Measurements from ENCODE around the gene MAD2L2.

The MAD2L2 gene

DNA sequence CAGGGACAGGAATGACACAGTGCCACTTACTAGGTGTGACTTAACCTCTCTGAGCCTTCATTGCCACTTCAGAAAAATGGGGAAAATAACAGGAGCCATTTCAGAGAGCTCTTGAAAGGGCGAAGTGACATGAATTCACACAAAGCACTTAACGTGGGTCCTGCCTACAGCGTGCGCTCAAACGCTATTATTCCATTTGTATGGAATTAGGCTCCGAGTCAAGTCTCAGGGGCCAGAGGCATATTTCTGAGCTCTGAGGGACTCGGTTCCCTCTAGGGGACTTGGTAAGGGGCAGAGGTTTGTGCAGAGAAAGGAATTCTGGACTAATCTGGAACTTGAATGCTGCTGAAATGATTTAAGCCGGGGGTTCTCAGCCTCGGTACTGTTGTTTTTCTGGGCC is 24.6 kb upstream of the MAD2L2 start:
- Histone ChIP-seq H3F3A (ENCODE audit: insufficient read depth) (no peaks in the 10 kb centered on the region), H4K20me1 (ENCODE audit: low read depth, low read length) (no peaks in the 10 kb centered on the region), H3K9me2 (replicated peaks; ENCODE audit: insufficient read depth, low read length) (no peaks in the 10 kb centered on the region), H3K4me2 (ENCODE audit: low read depth, low read length, poor library complexity, severe bottlenecking) (no peak overlapping the region), H3K4me3 (ENCODE audit: insufficient read depth, low read length, poor library complexity, severe bottlenecking) (no peak overlapping the region), H3K9ac (ENCODE audit: low read length) (no peak overlapping the region), H3K27ac (ENCODE audit: low read depth, low read length) (no peak overlapping the region), H3K79me2 (ENCODE audit: insufficient read depth, low read length) (no peaks in the 10 kb centered on the region), H3K27me3 (ENCODE audit: low read length) (no peaks in the 10 kb centered on the region), H3K9me3 (ENCODE audit: insufficient read depth, low read length) (no peaks in the 10 kb centered on the region), H3K36me3 (ENCODE audit: low read length) (no peaks in the 10 kb centered on the region), H2AFZ (ENCODE audit: low read depth, low read length, severe bottlenecking) (no peak overlapping the region)
- no peak for TF ChIP-seq CTCF (IDR thresholded peaks at IDR 0.05; ENCODE audit: insufficient read depth, low read length, poor library complexity, severe bottlenecking)
- no peak for TF ChIP-seq EZH2phosphoT487 (conservative IDR thresholded peaks at IDR 0.05; ENCODE audit: low read length)

- Histone ChIP-seq H3K79me2 (ENCODE audit: insufficient read depth, low read length) (no peaks in the 10 kb centered on the region), H3F3A (ENCODE audit: insufficient read depth) (no peaks in the 10 kb centered on the region), H3K4me2 (ENCODE audit: low read depth, low read length, poor library complexity, severe bottlenecking) (no peak overlapping the region), H2AFZ (ENCODE audit: low read depth, low read length, severe bottlenecking) (no peak overlapping the region), H3K9ac (ENCODE audit: low read length) (no peak overlapping the region), H3K9me2 (replicated peaks; ENCODE audit: insufficient read depth, low read length) (no peaks in the 10 kb centered on the region), H3K4me3 (ENCODE audit: insufficient read depth, low read length, poor library complexity, severe bottlenecking) (no peak overlapping the region), H3K36me3 (ENCODE audit: low read length) (no peaks in the 10 kb centered on the region), H3K27me3 (ENCODE audit: low read length) (no peaks in the 10 kb centered on the region), H4K20me1 (ENCODE audit: low read depth, low read length) (no peaks in the 10 kb centered on the region), H3K27ac (ENCODE audit: low read depth, low read length) (no peak overlapping the region), H3K9me3 (ENCODE audit: insufficient read depth, low read length) (no peaks in the 10 kb centered on the region)
- TF ChIP-seq EZH2phosphoT487 (conservative IDR thresholded peaks at IDR 0.05; ENCODE audit: low read length) = no peak
- no peak for TF ChIP-seq CTCF (IDR thresholded peaks at IDR 0.05; ENCODE audit: insufficient read depth, low read length, poor library complexity, severe bottlenecking)
Observed at GRCh38 chr1:11704691-11705475, 23.9 kb upstream of the MAD2L2 start.

- H3K4me3 ChIP-seq (ENCODE audit: insufficient read depth, low read length, poor library complexity, severe bottlenecking) = no peak overlapping the region
- H3F3A ChIP-seq (ENCODE audit: insufficient read depth) = no peaks in the 10 kb centered on the region
- H2AFZ ChIP-seq (ENCODE audit: low read depth, low read length, severe bottlenecking) = no peak overlapping the region
- no peaks in the 10 kb centered on the region for H3K36me3 ChIP-seq (ENCODE audit: low read length)
- TF ChIP-seq CTCF (IDR thresholded peaks at IDR 0.05; ENCODE audit: insufficient read depth, low read length, poor library complexity, severe bottlenecking) (no peak), EZH2phosphoT487 (conservative IDR thresholded peaks at IDR 0.05; ENCODE audit: low read length) (no peak)
- H3K9me2 ChIP-seq (replicated peaks; ENCODE audit: insufficient read depth, low read length) = no peaks in the 10 kb centered on the region
- no peaks in the 10 kb centered on the region for H4K20me1 ChIP-seq (ENCODE audit: low read depth, low read length)
- no peaks in the 10 kb centered on the region for H3K9me3 ChIP-seq (ENCODE audit: insufficient read depth, low read length)
- no peak overlapping the region for H3K9ac ChIP-seq (ENCODE audit: low read length)
- no peak overlapping the region for H3K4me2 ChIP-seq (ENCODE audit: low read depth, low read length, poor library complexity, severe bottlenecking)
- H3K27ac ChIP-seq (ENCODE audit: low read depth, low read length) = no peak overlapping the region
- no peaks in the 10 kb centered on the region for H3K79me2 ChIP-seq (ENCODE audit: insufficient read depth, low read length)
- H3K27me3 ChIP-seq (ENCODE audit: low read length) = no peaks in the 10 kb centered on the region
Observed at GRCh38 chr1:11704194-11704529, 23.2 kb upstream of the MAD2L2 start.
